ENCODE measurements around the gene HES7.

- TF ChIP-seq CTCF (conservative IDR thresholded peaks at IDR 0.05; ENCODE audit: low read length) (no peak), EZH2phosphoT487 (IDR thresholded peaks at IDR 0.05; ENCODE audit: borderline replicate concordance) (no peak)
Observed at GRCh38 chr17:8103549-8103948, 20.4 kb downstream of the HES7 start.

Measured in Loucy (cell line).